HepG2 (cell line): ENCODE measurements around the gene SEMA3B. TPM values are rescaled to one million over a fixed set of nuclear protein-coding genes. Genes with fewer than 3 reads are reported as not detected.
A peak's percentile ranks its signal among the peaks of the same experiment; 100 is the strongest.

ENCODE experiments used
- ADNP ChIP-seq: sonication (generic); formaldehyde crosslinking; IDR thresholded peaks from 2 replicates; pipeline ENCODE4 v1.4.0; 2020; ENCODE audit warnings: missing genetic modification reagents
- HMGA1 ChIP-seq: sonication (generic); formaldehyde crosslinking; conservative IDR thresholded peaks from 2 replicates; pipeline ENCODE4 v1.4.0; 2020; ENCODE audit warnings: missing genetic modification reagents
- HOXA7 ChIP-seq: sonication (generic); formaldehyde crosslinking; IDR thresholded peaks from 2 replicates; pipeline ENCODE4 v1.8.1; 2022; ENCODE audit warnings: mild to moderate bottlenecking, missing genetic modification reagents, moderate library complexity
- KDM2A ChIP-seq: sonication (generic); formaldehyde crosslinking; IDR thresholded peaks from 2 replicates; pipeline ENCODE4 v1.4.0; 2020; ENCODE audit warnings: low read depth, missing genetic modification reagents, borderline replicate concordance
- KLF16 ChIP-seq, 2 experiments: sonication (generic) in 1 of 2; formaldehyde crosslinking in 1 of 2; IDR thresholded peaks; 2 replicates each; pipeline versions ENCODE4 v1.6.1 to v1.8.0; 2016 to 2023; ENCODE audit warnings: missing genetic modification reagents in 2 of 2, missing compliant biosample characterization in 1 of 2
- NFIB ChIP-seq: sonication (generic); formaldehyde crosslinking; IDR thresholded peaks from 2 replicates; pipeline ENCODE4 v1.9.0; 2021; ENCODE audit warnings: missing genetic modification reagents, mild to moderate bottlenecking, borderline replicate concordance
- PAWR ChIP-seq: sonication (generic); formaldehyde crosslinking; IDR thresholded peaks from 2 replicates; pipeline ENCODE4 v1.4.0; 2020; ENCODE audit warnings: missing genetic modification reagents, mild to moderate bottlenecking, borderline replicate concordance
- SYNCRIP ChIP-seq: fragments of 200-400 bp; formaldehyde crosslinking; IDR thresholded peaks from 2 replicates; pipeline ENCODE4 v1.6.1; 2018; ENCODE audit warnings: mild to moderate bottlenecking, low read depth, low read length; ENCODE audit not compliant: insufficient read depth
- TARDBP ChIP-seq: sonication (generic); formaldehyde crosslinking; IDR thresholded peaks from 2 replicates; pipeline ENCODE4 v1.8.0; 2022; ENCODE audit warnings: mild to moderate bottlenecking, missing genetic modification reagents
- ZC3H4 ChIP-seq: sonication (generic); formaldehyde crosslinking; IDR thresholded peaks from 2 replicates; pipeline ENCODE4 v1.4.0; 2020; ENCODE audit warnings: missing genetic modification reagents, borderline replicate concordance
- ZFYVE20 ChIP-seq: sonication (generic); formaldehyde crosslinking; IDR thresholded peaks from 2 replicates; pipeline ENCODE4 v1.8.0; 2023; ENCODE audit warnings: low read depth, mild to moderate bottlenecking, moderate library complexity, missing genetic modification reagents, borderline replicate concordance
- ZMYM3 ChIP-seq: sonication (generic); formaldehyde crosslinking; IDR thresholded peaks from 2 replicates; pipeline ENCODE4 v1.5.1; 2020; ENCODE audit warnings: mild to moderate bottlenecking, missing genetic modification reagents
- ZNF34 ChIP-seq: sonication (generic); formaldehyde crosslinking; IDR thresholded peaks from 2 replicates; pipeline ENCODE4 v1.4.0; 2020; ENCODE audit warnings: mild to moderate bottlenecking, missing genetic modification reagents, borderline replicate concordance
- polyA plus RNA-seq, 8 experiments: library from polyadenylated mRNA; depleted of rRNA in 3 of 8; stranded (reverse) in 7 of 8; unstranded in 1 of 8; fragments of >200 nt; fragmentation: Illumina TruSeq in 4 of 8; extraction: Trizol in 4 of 8; gene quantifications; 2 replicates each; pipeline versions ENCODE4 v1.2.1 to v1.2.3, GENCODE V29; 2011 to 2016; ENCODE audit warnings: low read depth in 4 of 8, missing spikeins in 1 of 8, mixed read lengths in 1 of 8; ENCODE audit not compliant: insufficient read depth in 1 of 8
- total RNA-seq, 5 experiments: library from RNA; depleted of rRNA; stranded (reverse); fragments of >200 nt; fragmentation: Illumina TruSeq; extraction: Trizol; gene quantifications; 2 replicates each; pipeline ENCODE4 v1.2.3, GENCODE V29; 2016; ENCODE audit warnings: low read depth in 1 of 5
- TF ChIP-seq, protein P1 (sequence below): IDR thresholded peaks from 2 replicates; pipeline ENCODE4 v1.6.1; 2016; ENCODE audit warnings: control low read depth
- TF ChIP-seq, protein P2 (sequence below): sonication (generic); formaldehyde crosslinking; IDR thresholded peaks from 2 replicates; pipeline ENCODE4 v1.9.0; 2022; ENCODE audit warnings: missing genetic modification reagents, mild to moderate bottlenecking, borderline replicate concordance
- TF ChIP-seq, protein P3 (sequence below), 2 experiments: sonication (generic) in 1 of 2; formaldehyde crosslinking in 1 of 2; IDR thresholded peaks; 2 replicates each; pipeline versions ENCODE4 v1.6.1 to v1.9.0; 2014 to 2022; ENCODE audit warnings: antibody characterized with exemption in 1 of 2, borderline replicate concordance in 1 of 2, inconsistent platforms in 1 of 2, low read depth in 1 of 2, missing genetic modification reagents in 1 of 2

The SEMA3B gene
- total and polyA plus RNA-seq, 2 of the 13 experiments (the other 11 are each of a cell fraction or from before 2014, with no cell fraction given), result 93.2 to 158 TPM

DNA sequence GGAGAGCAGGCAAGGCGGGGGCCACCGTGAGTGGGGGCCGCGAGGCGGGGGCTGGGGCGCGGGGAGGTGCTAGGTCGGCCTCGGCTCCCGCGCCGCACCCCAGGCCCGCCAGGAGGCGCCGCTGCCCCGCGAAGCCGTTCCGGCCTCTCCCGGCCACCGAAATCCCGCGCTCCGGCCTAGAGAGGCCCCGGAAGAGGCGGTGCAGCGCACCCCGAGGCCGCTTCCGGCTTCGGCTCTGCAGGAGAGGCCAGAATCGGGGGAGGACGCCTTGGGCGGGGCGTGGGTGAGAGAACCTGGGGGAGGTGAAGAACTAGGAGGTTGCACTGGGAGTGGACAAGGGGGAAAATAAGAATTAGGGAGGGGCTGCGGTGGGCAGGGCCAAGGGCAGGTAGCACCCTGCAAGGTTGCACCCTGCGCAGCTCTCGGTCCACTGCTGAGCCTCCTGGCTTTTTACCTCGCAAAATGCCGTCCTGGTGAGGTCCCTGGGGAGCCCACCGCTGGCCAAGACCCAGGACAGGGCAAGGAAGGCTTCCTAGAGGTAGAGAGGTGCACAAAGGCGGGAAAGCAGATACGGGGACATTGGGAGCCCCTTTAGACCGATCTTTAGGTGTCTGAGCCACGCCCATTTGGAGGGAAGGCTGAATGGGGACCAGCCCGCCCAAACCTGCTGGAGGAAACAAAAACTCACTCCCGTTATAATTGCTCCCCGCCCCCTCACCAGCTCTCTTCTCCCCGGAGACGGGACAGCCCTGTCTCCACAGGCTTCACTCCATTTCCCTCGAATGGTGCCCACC, 41.4 kb upstream of the SEMA3B start (continued):
- TF ChIP-seq KDM2A (CRISPR knock-in tag), result peak; percentile 94
- no peak for TF ChIP-seq ZC3H4 (CRISPR knock-in tag)
- peak in 1 of 2 experiments; percentile 91; a peak in 1 of 4 replicates for TF ChIP-seq KLF16 (CRISPR knock-in tag; IDR thresholded peaks at IDR 0.05)
- TF ChIP-seq, protein P1, sequence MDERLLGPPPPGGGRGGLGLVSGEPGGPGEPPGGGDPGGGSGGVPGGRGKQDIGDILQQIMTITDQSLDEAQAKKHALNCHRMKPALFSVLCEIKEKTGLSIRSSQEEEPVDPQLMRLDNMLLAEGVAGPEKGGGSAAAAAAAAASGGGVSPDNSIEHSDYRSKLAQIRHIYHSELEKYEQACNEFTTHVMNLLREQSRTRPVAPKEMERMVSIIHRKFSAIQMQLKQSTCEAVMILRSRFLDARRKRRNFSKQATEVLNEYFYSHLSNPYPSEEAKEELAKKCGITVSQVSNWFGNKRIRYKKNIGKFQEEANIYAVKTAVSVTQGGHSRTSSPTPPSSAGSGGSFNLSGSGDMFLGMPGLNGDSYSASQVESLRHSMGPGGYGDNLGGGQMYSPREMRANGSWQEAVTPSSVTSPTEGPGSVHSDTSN, result 0 out of 2 replicates have a peak, but pooled peaks have one; percentile 14
- peak; percentile 75; the same call in 1 of the 2 replicates for TF ChIP-seq TARDBP (CRISPR knock-in tag)
- TF ChIP-seq ADNP, result no peak
- TF ChIP-seq, protein P2, sequence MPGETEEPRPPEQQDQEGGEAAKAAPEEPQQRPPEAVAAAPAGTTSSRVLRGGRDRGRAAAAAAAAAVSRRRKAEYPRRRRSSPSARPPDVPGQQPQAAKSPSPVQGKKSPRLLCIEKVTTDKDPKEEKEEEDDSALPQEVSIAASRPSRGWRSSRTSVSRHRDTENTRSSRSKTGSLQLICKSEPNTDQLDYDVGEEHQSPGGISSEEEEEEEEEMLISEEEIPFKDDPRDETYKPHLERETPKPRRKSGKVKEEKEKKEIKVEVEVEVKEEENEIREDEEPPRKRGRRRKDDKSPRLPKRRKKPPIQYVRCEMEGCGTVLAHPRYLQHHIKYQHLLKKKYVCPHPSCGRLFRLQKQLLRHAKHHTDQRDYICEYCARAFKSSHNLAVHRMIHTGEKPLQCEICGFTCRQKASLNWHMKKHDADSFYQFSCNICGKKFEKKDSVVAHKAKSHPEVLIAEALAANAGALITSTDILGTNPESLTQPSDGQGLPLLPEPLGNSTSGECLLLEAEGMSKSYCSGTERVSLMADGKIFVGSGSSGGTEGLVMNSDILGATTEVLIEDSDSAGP (CRISPR knock-in tag), result peak; percentile 93; the same call in 1 of the 2 replicates
- no peak for TF ChIP-seq SYNCRIP
- TF ChIP-seq ZFYVE20 (CRISPR knock-in tag), result no peak
- no peak for TF ChIP-seq HOXA7 (CRISPR knock-in tag)
- TF ChIP-seq, protein P3, sequence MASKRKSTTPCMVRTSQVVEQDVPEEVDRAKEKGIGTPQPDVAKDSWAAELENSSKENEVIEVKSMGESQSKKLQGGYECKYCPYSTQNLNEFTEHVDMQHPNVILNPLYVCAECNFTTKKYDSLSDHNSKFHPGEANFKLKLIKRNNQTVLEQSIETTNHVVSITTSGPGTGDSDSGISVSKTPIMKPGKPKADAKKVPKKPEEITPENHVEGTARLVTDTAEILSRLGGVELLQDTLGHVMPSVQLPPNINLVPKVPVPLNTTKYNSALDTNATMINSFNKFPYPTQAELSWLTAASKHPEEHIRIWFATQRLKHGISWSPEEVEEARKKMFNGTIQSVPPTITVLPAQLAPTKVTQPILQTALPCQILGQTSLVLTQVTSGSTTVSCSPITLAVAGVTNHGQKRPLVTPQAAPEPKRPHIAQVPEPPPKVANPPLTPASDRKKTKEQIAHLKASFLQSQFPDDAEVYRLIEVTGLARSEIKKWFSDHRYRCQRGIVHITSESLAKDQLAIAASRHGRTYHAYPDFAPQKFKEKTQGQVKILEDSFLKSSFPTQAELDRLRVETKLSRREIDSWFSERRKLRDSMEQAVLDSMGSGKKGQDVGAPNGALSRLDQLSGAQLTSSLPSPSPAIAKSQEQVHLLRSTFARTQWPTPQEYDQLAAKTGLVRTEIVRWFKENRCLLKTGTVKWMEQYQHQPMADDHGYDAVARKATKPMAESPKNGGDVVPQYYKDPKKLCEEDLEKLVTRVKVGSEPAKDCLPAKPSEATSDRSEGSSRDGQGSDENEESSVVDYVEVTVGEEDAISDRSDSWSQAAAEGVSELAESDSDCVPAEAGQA (IDR thresholded peaks at IDR 0.05; ENCODE audit: low read depth), result peak; percentile 58; the same call in 1 of the 2 replicates
- TF ChIP-seq, protein P3 (CRISPR knock-in tag; IDR thresholded peaks at IDR 0.05; ENCODE audit: borderline replicate concordance), result no peak
- TF ChIP-seq PAWR (CRISPR knock-in tag), result no peak
- no peak for TF ChIP-seq ZNF34 (CRISPR knock-in tag)
- TF ChIP-seq ZMYM3 (CRISPR knock-in tag), result no peak
- no peak for TF ChIP-seq NFIB (CRISPR knock-in tag)
- TF ChIP-seq HMGA1 (CRISPR knock-in tag), result no peak
